Measurements from ENCODE around the gene PLEKHB2.
"Not testable (repeated sequence)": the region's sequence is repeated elsewhere in the genome, so short reads cannot be mapped to it uniquely, and the experiment has no call there.

The PLEKHB2 gene

GRCh38 chr2:131103165-131103564 is 2.0 kb upstream of the PLEKHB2 start:
- no peak for DNase-seq (ENCODE audit: low read depth, low spot score)
- H3K4me3 ChIP-seq (ENCODE audit: low read depth, low read length): no peak overlapping the region
- in situ Hi-C loops (cut with HindIII; ENCODE audit: low sequenced_read_pairs): no loop called here

GRCh38 chr2:131104487-131105155 is 515 bp upstream of the PLEKHB2 start:
- in situ Hi-C loops (cut with HindIII; ENCODE audit: low sequenced_read_pairs): no loop called here
- peak overlapping the region; percentile 35 for H3K4me3 ChIP-seq (ENCODE audit: low read depth, low read length)
- no peak for TF ChIP-seq CTCF (IDR thresholded peaks at IDR 0.05; ENCODE audit: low read depth, low read length)
- DNase-seq (ENCODE audit: low read depth, low spot score): no peak

More at GRCh38 chr2:131103165-131103564, 2.0 kb upstream of the PLEKHB2 start:
- TF ChIP-seq CTCF (IDR thresholded peaks at IDR 0.05; ENCODE audit: low read depth, low read length): no peak

GRCh38 chr2:131105950-131106801 is 1.0 kb downstream of the PLEKHB2 start:
- peak; percentile 27 for DNase-seq (ENCODE audit: low read depth, low spot score)
- TF ChIP-seq CTCF (IDR thresholded peaks at IDR 0.05; ENCODE audit: low read depth, low read length): no peak

GRCh38 chr2:131112529-131112928 is 7.4 kb downstream of the PLEKHB2 start:
- in situ Hi-C loops (cut with HindIII; ENCODE audit: low sequenced_read_pairs): no loop called here
- TF ChIP-seq CTCF (IDR thresholded peaks at IDR 0.05; ENCODE audit: low read depth, low read length): no peak
- no peak overlapping the region for H3K4me3 ChIP-seq (ENCODE audit: low read depth, low read length)
- no peak for DNase-seq (ENCODE audit: low read depth, low spot score)

More at GRCh38 chr2:131105950-131106801, 1.0 kb downstream of the PLEKHB2 start:
- in situ Hi-C loops (cut with HindIII; ENCODE audit: low sequenced_read_pairs): no loop called here
- peak overlapping the region; percentile 98 for H3K4me3 ChIP-seq (ENCODE audit: low read depth, low read length)

GRCh38 chr2:131113566-131114227 is 8.6 kb downstream of the PLEKHB2 start:
- in situ Hi-C loops (cut with HindIII; ENCODE audit: low sequenced_read_pairs): no loop called here
- no peak for DNase-seq (ENCODE audit: low read depth, low spot score)
- no peak for TF ChIP-seq CTCF (IDR thresholded peaks at IDR 0.05; ENCODE audit: low read depth, low read length)
- H3K4me3 ChIP-seq (ENCODE audit: low read depth, low read length): no peak overlapping the region

GRCh38 chr2:131114950-131115349 is 9.8 kb downstream of the PLEKHB2 start:
- H3K4me3 ChIP-seq (ENCODE audit: low read depth, low read length); DNase-seq (ENCODE audit: low read depth, low spot score); in situ Hi-C loops (cut with HindIII; ENCODE audit: low sequenced_read_pairs): not testable (repeated sequence)
